GM12801 (cell line): ENCODE data around the gene RALGAPA1.

ENCODE experiments used
- TF ChIP-seq, protein P1 (sequence below): IDR thresholded peaks from one replicate; pipeline ENCODE4 v1.5.1; 2011; ENCODE audit warnings: control low read depth; ENCODE audit not compliant: insufficient read length; ENCODE audit errors: extremely low read depth

The RALGAPA1 gene

DNA sequence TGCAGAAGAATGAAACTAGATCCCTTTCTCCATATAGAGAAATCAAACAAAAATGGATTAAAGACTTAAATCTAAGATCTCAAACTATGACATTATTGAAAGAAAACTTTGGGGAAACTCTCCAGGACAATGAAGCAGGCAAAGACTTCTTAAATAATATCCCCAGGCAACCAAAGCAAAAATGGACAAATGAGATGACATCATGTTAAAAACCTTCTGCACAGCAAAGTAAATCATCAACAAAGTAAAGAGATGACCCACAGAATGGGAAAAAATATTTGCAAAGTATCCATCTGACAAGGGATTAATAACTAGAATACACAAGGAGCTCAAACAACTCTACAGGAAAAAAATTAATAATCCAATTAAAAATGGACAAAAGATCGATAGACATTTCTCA, 101.0 kb downstream of the RALGAPA1 start:
- TF ChIP-seq, protein P1, sequence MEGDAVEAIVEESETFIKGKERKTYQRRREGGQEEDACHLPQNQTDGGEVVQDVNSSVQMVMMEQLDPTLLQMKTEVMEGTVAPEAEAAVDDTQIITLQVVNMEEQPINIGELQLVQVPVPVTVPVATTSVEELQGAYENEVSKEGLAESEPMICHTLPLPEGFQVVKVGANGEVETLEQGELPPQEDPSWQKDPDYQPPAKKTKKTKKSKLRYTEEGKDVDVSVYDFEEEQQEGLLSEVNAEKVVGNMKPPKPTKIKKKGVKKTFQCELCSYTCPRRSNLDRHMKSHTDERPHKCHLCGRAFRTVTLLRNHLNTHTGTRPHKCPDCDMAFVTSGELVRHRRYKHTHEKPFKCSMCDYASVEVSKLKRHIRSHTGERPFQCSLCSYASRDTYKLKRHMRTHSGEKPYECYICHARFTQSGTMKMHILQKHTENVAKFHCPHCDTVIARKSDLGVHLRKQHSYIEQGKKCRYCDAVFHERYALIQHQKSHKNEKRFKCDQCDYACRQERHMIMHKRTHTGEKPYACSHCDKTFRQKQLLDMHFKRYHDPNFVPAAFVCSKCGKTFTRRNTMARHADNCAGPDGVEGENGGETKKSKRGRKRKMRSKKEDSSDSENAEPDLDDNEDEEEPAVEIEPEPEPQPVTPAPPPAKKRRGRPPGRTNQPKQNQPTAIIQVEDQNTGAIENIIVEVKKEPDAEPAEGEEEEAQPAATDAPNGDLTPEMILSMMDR: no peak

DNA sequence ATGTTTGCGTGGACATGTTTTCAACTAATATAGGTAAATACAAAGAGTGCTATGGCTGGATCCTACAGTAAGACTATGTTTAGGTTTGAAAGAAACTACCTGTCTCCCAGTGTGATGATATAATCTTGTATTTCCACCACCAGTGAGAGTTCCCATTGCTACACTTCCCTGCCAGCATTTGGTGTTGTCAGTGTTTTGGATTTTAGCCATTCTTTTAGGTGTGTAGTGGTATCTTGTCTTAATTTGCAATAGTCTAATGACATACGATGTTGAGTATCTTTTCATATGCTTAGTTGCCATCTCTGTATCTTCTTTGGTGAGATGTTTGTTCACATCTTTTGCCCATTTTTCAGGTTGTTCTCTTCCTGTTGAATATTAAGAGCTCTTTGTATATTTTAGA, 103.5 kb downstream of the RALGAPA1 start:
- TF ChIP-seq, protein P1: no peak

DNA sequence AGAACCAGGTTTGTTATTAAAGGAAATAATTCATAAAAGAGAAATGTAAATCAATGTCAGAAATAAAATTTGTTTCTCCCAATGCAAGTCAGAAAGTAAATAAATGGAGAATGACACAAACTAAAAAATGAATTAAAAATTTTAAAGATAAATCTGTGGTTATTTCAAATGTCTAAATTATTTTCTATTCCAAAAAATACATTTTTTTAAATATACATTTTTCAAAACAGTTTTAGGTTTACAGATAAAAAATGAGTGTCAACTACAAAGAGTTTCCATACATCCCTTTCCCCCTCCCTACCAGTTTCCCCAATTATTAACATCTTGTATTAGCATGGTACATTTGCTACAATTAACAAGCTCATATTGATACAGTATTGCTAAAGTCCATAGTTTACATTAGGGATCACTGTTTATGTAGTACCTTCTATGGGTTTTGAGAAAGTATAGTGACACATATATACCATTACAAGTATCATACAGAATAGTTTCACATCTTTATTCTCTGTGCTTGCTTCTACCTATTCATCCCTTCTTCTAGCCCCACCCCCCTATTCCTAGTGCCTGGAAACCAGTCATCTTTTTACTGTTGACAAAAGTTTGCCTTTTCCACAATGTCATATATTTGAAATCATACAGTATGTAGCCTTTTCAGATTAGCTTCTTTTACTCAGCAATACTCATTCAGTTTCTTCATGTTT, 104.2 kb downstream of the RALGAPA1 start:
- TF ChIP-seq, protein P1: no peak

DNA sequence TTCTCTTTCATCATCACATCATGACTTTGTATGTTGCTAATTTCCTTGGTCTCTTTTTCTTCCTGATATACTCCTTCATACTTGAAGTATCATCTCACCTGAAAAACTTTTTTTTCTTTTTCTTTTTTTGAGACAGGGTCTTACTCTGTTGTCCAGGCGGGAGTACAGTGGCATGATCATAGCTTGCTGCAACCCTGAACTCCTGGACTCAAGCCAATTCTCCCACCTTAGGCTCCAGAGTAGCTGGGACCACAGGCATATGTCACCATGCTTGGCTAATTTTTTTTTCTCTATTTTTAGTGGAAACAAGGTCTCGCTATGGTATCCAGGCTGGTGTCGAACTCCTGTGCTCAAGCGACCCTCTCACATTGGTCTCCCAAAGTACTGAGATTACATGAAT, 107.6 kb downstream of the RALGAPA1 start:
- TF ChIP-seq, protein P1: no peak

DNA sequence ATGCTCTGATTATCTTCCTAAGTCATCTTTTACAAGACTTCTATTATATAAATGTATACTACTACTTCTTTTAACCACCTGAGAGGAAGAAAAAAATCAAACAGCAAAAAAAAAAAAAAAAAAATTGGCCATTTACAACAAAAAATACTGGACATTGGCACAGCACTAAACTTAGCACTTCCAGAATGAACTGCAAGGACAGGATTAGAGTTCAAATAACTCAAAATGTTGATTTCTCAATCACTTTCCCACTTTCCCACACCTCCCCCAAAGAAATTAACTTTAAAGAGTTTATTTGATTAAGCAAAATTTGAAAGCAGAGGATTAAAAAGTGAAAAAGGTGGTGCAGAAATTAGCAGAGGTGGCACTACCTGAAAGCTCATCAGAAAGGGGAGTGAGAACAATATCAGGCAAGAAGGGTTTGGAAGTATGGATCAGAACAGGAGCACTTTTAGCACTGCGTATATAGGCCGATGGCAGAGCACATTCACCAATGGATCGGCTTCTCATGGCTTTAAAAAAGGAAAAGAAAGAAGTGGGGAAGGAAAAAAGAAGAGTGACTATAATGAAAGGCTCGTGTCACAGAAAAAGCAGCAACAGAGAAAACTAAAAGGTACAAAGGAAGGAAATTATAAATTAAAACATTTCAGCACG, 109.2 kb downstream of the RALGAPA1 start:
- TF ChIP-seq, protein P1: no peak

DNA sequence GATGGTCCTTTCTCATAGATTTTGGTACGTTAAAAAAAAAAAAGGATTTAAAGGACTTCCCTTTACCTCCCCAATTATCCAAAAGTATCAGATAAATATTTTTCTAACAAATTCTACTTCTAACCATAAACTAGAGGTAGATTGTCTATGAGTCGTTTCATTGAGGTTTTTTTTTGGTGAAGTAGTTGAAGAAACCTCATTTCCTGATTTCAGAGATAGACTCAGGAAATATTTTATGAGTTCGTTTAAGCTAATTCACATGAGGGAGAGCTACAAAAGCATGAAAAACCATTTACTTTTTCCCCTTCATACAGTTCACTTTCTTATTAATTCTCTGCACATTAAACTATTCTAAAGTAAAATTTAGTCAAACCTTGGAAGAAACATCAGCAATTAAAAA, 112.5 kb downstream of the RALGAPA1 start:
- TF ChIP-seq, protein P1: no peak

DNA sequence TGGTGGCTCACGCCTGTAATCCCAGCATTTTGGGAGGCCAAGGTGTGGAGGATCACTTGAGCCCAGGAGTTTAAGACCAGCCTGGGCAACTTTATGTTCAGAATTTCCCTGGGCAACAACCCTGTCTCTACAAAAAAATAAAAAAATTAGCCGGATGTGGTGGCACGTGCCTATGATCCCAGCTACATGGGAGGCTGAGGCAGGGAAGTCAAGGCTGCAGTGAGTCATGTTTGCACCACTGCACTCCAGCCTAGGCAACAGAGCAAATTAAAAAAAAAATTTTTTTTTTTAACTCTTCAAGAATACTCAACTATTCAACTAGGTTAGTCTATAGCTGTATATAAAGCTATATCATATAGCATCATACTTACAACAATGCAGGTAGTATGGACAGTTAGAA, 113.0 kb downstream of the RALGAPA1 start:
- TF ChIP-seq, protein P1: no peak
